Measurements from ENCODE around the gene TBKBP1. TPM values are rescaled to one million over a fixed set of nuclear protein-coding genes. Genes with fewer than 3 reads are reported as not detected.

TBKBP1 gene
- total RNA-seq, 1 experiment from 2014 or later, result 9.0 TPM

DNA sequence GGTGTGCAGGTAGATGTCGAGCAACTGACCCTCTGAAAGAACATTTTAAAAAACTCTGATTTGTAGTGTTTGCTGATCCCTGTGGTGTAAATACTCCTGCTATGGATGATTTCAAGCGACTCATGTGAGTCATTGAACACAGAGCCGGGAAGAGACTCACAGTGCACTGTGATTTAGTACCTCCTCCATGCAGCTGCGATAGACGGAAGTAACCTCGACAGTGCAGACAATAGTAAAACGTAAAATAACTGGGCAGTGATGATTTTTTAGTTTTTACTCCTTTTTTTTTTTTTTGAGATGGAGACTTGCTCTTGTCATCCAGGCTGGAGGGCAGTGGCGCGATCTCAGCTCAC lies 47.8 kb downstream of the TBKBP1 start:
- POLR2A ChIA-PET (ENCODE audit: unreplicated experiment), result no interaction called here
- Histone ChIP-seq H3K9ac (ENCODE audit: low read length) (no peak overlapping the region), H3F3A (ENCODE audit: low read length, unreplicated experiment) (no peaks in the 10 kb centered on the region), H3K79me2 (ENCODE audit: low read length) (no peaks in the 10 kb centered on the region), H4K20me1 (ENCODE audit: low read length) (no peaks in the 10 kb centered on the region), H2AFZ (ENCODE audit: low read length) (no peak overlapping the region), H3K27me3 (ENCODE audit: low read length) (peaks cover 25% of the 10 kb centered on the region), H3K27ac (ENCODE audit: low read length) (no peak overlapping the region), H3K4me1 (ENCODE audit: insufficient read depth, low read length) (no peaks in the 10 kb centered on the region), H3K9me2 (replicated peaks; ENCODE audit: low read length) (no peaks in the 10 kb centered on the region), H3K4me3 (ENCODE audit: low read length) (no peak overlapping the region), H3K9me3 (ENCODE audit: low read length) (no peaks in the 10 kb centered on the region), H3K36me3 (ENCODE audit: low read depth, low read length) (no peaks in the 10 kb centered on the region), H3K4me2 (ENCODE audit: low read length) (no peak overlapping the region)
- ATAC-seq (peak; percentile 71), DNase-seq (peak; percentile 43)
- no TSS peak for BruUV-seq (replicated peaks)
- CTCF ChIA-PET, result interaction anchor here (0.7 kb wide), 1 partner anchor 42 kb away, joined by 6 read pairs; no protein-coding TSS in a partner anchor
- TF ChIP-seq EZH2phosphoT487 (IDR thresholded peaks at IDR 0.05; ENCODE audit: borderline replicate concordance, low read length) (no peak), EZH2 (IDR thresholded peaks at IDR 0.05; ENCODE audit: low read length, unreplicated experiment) (no peak)
- TF ChIP-seq, protein P1, sequence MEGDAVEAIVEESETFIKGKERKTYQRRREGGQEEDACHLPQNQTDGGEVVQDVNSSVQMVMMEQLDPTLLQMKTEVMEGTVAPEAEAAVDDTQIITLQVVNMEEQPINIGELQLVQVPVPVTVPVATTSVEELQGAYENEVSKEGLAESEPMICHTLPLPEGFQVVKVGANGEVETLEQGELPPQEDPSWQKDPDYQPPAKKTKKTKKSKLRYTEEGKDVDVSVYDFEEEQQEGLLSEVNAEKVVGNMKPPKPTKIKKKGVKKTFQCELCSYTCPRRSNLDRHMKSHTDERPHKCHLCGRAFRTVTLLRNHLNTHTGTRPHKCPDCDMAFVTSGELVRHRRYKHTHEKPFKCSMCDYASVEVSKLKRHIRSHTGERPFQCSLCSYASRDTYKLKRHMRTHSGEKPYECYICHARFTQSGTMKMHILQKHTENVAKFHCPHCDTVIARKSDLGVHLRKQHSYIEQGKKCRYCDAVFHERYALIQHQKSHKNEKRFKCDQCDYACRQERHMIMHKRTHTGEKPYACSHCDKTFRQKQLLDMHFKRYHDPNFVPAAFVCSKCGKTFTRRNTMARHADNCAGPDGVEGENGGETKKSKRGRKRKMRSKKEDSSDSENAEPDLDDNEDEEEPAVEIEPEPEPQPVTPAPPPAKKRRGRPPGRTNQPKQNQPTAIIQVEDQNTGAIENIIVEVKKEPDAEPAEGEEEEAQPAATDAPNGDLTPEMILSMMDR (conservative IDR thresholded peaks at IDR 0.05; ENCODE audit: low read depth, low read length), result no peak
- intact Hi-C loops (cut with micrococcal nuclease), result no loop called here

DNA sequence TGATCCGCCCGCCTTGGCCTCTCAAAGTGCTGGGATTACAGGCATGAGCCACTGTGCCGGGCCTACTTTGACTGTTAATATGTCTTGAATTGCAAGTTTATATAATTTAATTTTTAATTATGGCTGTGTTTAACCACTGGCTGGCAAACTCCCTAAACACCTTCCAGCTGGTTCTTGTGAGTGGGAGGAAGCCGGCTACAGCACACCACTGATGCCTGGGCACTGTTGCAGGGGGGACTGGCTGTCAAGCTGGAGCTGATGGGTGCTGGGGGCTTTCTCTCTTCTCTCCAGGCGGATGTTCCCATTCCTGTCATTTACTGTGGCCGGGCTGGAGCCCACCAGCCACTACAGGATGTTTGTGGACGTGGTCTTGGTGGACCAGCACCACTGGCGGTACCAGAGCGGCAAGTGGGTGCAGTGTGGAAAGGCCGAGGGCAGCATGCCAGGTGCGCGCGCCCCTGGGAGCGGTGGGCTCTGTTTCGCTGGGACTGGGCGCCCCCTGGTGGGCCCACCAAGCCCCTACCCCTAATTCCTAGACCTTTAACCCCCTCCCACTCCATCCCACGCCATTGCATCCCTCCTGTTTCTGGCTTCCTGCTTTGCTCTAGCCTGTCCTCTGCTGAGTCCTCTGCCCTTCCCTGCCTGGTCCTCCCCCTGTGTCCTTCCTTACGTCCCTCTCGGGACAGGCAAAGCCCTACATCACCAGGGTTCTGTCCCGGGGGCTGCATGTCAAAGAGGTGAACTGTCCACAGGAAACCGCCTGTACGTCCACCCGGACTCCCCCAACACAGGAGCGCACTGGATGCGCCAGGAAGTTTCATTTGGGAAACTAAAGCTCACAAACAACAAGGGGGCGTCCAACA lies 48.6 kb downstream of the TBKBP1 start:
- intact Hi-C loops (cut with micrococcal nuclease), result no loop called here
- TF ChIP-seq EZH2 (IDR thresholded peaks at IDR 0.05; ENCODE audit: low read length, unreplicated experiment), result no peak
- TF ChIP-seq, protein P1 (conservative IDR thresholded peaks at IDR 0.05; ENCODE audit: low read depth, low read length), result peak; percentile 66
- TF ChIP-seq EZH2phosphoT487 (IDR thresholded peaks at IDR 0.05; ENCODE audit: borderline replicate concordance, low read length), result no peak
- POLR2A ChIA-PET (ENCODE audit: unreplicated experiment), result no interaction called here
- H3K9ac ChIP-seq (ENCODE audit: low read length), result no peak overlapping the region
- H3K4me1 ChIP-seq (ENCODE audit: insufficient read depth, low read length), result no peaks in the 10 kb centered on the region
- H3K4me2 ChIP-seq (ENCODE audit: low read length), result no peak overlapping the region
- H3K27me3 ChIP-seq (ENCODE audit: low read length), result peaks cover 25% of the 10 kb centered on the region
- no peaks in the 10 kb centered on the region for H3K79me2 ChIP-seq (ENCODE audit: low read length)
- no peaks in the 10 kb centered on the region for H4K20me1 ChIP-seq (ENCODE audit: low read length)
- H3K36me3 ChIP-seq (ENCODE audit: low read depth, low read length), result no peaks in the 10 kb centered on the region
- DNase-seq, result peak; percentile 15
- no TSS peak for BruUV-seq (replicated peaks)
- no peak overlapping the region for H3K27ac ChIP-seq (ENCODE audit: low read length)
- H3K4me3 ChIP-seq (ENCODE audit: low read length), result no peak overlapping the region
- 0 out of 2 replicates have a peak, but pooled peaks have one; percentile 24 for ATAC-seq
- H3K9me3 ChIP-seq (ENCODE audit: low read length), result no peaks in the 10 kb centered on the region
- CTCF ChIA-PET, result interaction anchor here (0.7 kb wide), 1 partner anchor 43 kb away, joined by 6 read pairs; no protein-coding TSS in a partner anchor
- no peak overlapping the region for H2AFZ ChIP-seq (ENCODE audit: low read length)
- H3K9me2 ChIP-seq (replicated peaks; ENCODE audit: low read length), result no peaks in the 10 kb centered on the region
- H3F3A ChIP-seq (ENCODE audit: low read length, unreplicated experiment), result no peaks in the 10 kb centered on the region

Measured in PC-3 (cell line).